Measurements from ENCODE around the gene KLHDC10. TPM values are rescaled to one million over a fixed set of nuclear protein-coding genes. Genes with fewer than 3 reads are reported as not detected.

KLHDC10 gene
- total RNA-seq, 1 experiment from 2014 or later, result 47.0 TPM

DNA sequence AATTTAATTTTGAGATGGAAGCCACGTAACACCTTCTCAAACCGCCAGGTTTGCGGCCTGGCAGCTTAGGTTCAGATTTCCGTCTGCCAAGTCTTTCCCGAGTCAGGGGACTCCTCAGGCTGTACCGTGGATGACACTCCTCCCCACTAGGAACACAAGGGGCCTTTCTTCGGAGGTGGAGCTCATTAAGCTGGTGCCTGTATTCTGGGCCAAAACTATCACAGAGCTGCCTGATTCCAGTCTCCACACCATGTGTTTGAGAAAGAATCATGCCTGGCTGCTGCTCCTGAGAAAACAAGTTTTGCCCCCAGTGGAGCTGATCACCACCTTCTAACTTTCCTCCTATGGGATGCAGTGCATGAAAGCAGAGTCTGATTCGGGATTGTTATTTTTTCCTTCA, 90.1 kb downstream of the KLHDC10 start:
- no peak overlapping the region for H3K27ac ChIP-seq
- CTCF ChIA-PET, result no interaction called here
- no peaks in the 10 kb centered on the region for H3F3A ChIP-seq (ENCODE audit: insufficient read depth, low read depth)
- no TSS peak for BruUV-seq (replicated peaks)
- H3K4me2 ChIP-seq, result no peak overlapping the region
- H3K9me3 ChIP-seq (ENCODE audit: insufficient read depth, low read depth), result no peaks in the 10 kb centered on the region
- intact Hi-C loops (cut with micrococcal nuclease; ENCODE audit: unreplicated experiment), result no loop called here
- H4K20me1 ChIP-seq (ENCODE audit: insufficient read depth), result no peaks in the 10 kb centered on the region
- no peak overlapping the region for H2AFZ ChIP-seq
- H3K36me3 ChIP-seq (ENCODE audit: low read depth), result 0 out of 2 replicates have a peak, but pooled peaks cover 11% of the 10 kb centered on the region
- H3K4me3 ChIP-seq, result no peak overlapping the region
- no peaks in the 10 kb centered on the region for H3K79me2 ChIP-seq (ENCODE audit: low read depth)
- POLR2A ChIA-PET (ENCODE audit: unreplicated experiment), result no interaction called here
- DNase-seq, result no peak
- H3K4me1 ChIP-seq (replicated peaks; ENCODE audit: insufficient read depth), result no peaks in the 10 kb centered on the region
- no peaks in the 10 kb centered on the region for H3K9me2 ChIP-seq (ENCODE audit: insufficient read depth)
- TF ChIP-seq, protein P1, sequence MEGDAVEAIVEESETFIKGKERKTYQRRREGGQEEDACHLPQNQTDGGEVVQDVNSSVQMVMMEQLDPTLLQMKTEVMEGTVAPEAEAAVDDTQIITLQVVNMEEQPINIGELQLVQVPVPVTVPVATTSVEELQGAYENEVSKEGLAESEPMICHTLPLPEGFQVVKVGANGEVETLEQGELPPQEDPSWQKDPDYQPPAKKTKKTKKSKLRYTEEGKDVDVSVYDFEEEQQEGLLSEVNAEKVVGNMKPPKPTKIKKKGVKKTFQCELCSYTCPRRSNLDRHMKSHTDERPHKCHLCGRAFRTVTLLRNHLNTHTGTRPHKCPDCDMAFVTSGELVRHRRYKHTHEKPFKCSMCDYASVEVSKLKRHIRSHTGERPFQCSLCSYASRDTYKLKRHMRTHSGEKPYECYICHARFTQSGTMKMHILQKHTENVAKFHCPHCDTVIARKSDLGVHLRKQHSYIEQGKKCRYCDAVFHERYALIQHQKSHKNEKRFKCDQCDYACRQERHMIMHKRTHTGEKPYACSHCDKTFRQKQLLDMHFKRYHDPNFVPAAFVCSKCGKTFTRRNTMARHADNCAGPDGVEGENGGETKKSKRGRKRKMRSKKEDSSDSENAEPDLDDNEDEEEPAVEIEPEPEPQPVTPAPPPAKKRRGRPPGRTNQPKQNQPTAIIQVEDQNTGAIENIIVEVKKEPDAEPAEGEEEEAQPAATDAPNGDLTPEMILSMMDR (conservative IDR thresholded peaks at IDR 0.05), result no peak
- H3K27me3 ChIP-seq (ENCODE audit: insufficient read depth, low read depth), result no peaks in the 10 kb centered on the region

DNA sequence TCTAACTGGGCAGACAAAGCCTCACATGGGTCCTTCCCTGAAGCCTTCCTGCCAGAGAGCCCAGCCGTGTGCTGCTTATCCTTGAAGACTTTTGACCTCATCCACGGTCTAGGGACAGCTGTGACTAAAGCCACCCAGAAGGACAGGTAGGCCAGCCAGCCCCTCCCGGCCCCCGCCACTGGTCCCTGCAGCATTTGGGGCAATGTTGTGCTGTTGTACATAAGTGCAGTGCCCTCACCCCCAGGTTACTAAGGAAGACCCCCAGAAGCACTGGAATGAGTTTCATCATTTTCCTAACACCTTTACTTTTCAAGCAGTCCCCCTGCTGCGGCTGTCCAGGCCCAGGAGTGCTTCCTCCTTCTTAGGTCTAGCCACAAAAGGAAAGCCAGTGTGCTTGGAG, 91.9 kb downstream of the KLHDC10 start:
- Histone ChIP-seq H3K27ac (no peak overlapping the region), H3F3A (ENCODE audit: insufficient read depth, low read depth) (peaks cover 7% of the 10 kb centered on the region; the same call in 1 of the 2 replicates), H3K36me3 (ENCODE audit: low read depth) (0 out of 2 replicates have a peak, but pooled peaks cover 11% of the 10 kb centered on the region), H2AFZ (no peak overlapping the region), H3K4me2 (no peak overlapping the region), H3K9me3 (ENCODE audit: insufficient read depth, low read depth) (no peaks in the 10 kb centered on the region), H3K9me2 (ENCODE audit: insufficient read depth) (no peaks in the 10 kb centered on the region), H4K20me1 (ENCODE audit: insufficient read depth) (no peaks in the 10 kb centered on the region), H3K27me3 (ENCODE audit: insufficient read depth, low read depth) (no peaks in the 10 kb centered on the region), H3K79me2 (ENCODE audit: low read depth) (no peaks in the 10 kb centered on the region), H3K4me3 (no peak overlapping the region), H3K4me1 (replicated peaks; ENCODE audit: insufficient read depth) (no peaks in the 10 kb centered on the region)
- no TSS peak for BruUV-seq (replicated peaks)
- POLR2A ChIA-PET (ENCODE audit: unreplicated experiment), result interaction anchor here (0.7 kb wide), 1 partner anchor 21 kb away, joined by 3 read pairs; no protein-coding TSS in a partner anchor
- CTCF ChIA-PET, result no interaction called here
- DNase-seq, result no peak
- TF ChIP-seq EZH2 (IDR thresholded peaks at IDR 0.05; ENCODE audit: low read depth), result no peak
- TF ChIP-seq, protein P1 (conservative IDR thresholded peaks at IDR 0.05), result no peak
- intact Hi-C loops (cut with micrococcal nuclease; ENCODE audit: unreplicated experiment), result no loop called here

DNA sequence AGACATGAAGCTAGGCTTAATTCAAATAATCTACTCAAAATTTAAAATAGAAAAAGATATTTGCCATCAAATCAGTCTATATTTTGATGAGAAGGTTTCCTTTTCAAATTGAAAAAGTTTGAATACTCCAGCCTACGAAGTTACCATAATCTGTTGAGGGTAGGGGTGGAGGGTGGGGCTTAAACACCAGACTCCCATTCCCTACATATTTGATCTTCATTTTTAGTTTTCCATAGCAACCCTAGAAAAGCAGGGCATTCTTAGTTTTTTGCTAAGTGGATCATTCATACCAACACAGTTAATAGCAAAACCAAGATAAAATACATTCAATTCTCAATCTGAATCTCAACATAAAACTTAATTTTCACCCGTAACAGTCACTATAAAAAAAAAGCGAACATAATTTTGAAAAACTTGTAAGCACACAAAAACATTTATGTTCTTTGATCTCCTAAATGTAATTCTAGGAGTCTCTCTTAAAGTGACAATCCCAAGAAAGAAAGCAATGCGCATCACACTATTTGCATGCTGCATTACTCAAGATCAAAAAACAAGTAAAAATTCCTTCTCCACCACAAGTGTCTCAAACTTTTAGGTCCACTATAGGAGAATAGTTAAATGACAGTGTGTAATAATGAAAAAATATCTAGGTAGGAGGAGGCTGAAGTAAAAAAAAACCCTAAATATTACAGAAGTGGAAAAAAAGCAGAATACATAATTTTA, 104.1 kb downstream of the KLHDC10 start:
- Histone ChIP-seq H3K36me3 (ENCODE audit: low read depth) (peaks cover 29% of the 10 kb centered on the region), H3K9me3 (ENCODE audit: insufficient read depth, low read depth) (no peaks in the 10 kb centered on the region), H2AFZ (no peak overlapping the region), H3K4me3 (no peak overlapping the region), H3F3A (ENCODE audit: insufficient read depth, low read depth) (no peaks in the 10 kb centered on the region), H4K20me1 (ENCODE audit: insufficient read depth) (no peaks in the 10 kb centered on the region), H3K79me2 (ENCODE audit: low read depth) (no peaks in the 10 kb centered on the region), H3K9me2 (ENCODE audit: insufficient read depth) (no peaks in the 10 kb centered on the region), H3K27me3 (ENCODE audit: insufficient read depth, low read depth) (no peaks in the 10 kb centered on the region), H3K27ac (no peak overlapping the region), H3K4me2 (no peak overlapping the region), H3K4me1 (replicated peaks; ENCODE audit: insufficient read depth) (no peaks in the 10 kb centered on the region)
- DNase-seq, result no peak
- no peak for TF ChIP-seq EZH2 (IDR thresholded peaks at IDR 0.05; ENCODE audit: low read depth)
- TF ChIP-seq, protein P1 (conservative IDR thresholded peaks at IDR 0.05), result no peak
- intact Hi-C loops (cut with micrococcal nuclease; ENCODE audit: unreplicated experiment), result no loop called here
- POLR2A ChIA-PET (ENCODE audit: unreplicated experiment), result no interaction called here
- BruUV-seq (replicated peaks), result no TSS peak
- CTCF ChIA-PET, result no interaction called here
